HCT116 (cell line): Measurements from ENCODE around the gene GALT. TPM values are rescaled to one million over a fixed set of nuclear protein-coding genes. Genes with fewer than 3 reads are reported as not detected.

Source experiments
- ATAC-seq: fragments of 200-7000 bp; cut with Tn5 transposase; 2 replicates; pipeline ENCODE4 v1.9.1; 2020; ENCODE audit warnings: mild to moderate bottlenecking, moderate library complexity
- BruUV-seq: library from RNA; stranded (reverse); fragments of 400-500 nt; replicated peaks from 2 replicates; lab custom pipeline; 2021; lab: Mats Ljungman, UMichigan
- CTCF ChIA-PET: fragments of 300-600 bp; sonication (Branson Sonifier 250); formaldehyde crosslinking; loops from one replicate; lab custom pipeline; 2021; ENCODE audit warnings: antibody characterized with exemption; lab: Charles Lee
- POLR2A ChIA-PET: fragments of 300-600, 350-600 bp; sonication (Branson Sonifier 250); formaldehyde crosslinking; loops from one replicate; lab custom pipeline; 2021; ENCODE audit warnings: antibody characterized with exemption; lab: Charles Lee
- RAD21 ChIA-PET, 2 experiments: fragments of 300-600 bp; sonication (Branson Sonifier 250); formaldehyde crosslinking; loops; one replicate each; lab custom pipeline; 2023; ENCODE audit warnings: low total read pairs in 2 of 2; ENCODE audit not compliant: uncharacterized antibody in 2 of 2, unreplicated experiment in 2 of 2, low non-redundant PET in 1 of 2; lab: Charles Lee
- DNase-seq: peaks from one replicate; pipeline ENCODE4 v3.0.0-alpha.2; 2010; ENCODE audit warnings: low read depth, low spot score
- H2AFZ ChIP-seq: fragments of 200-600 bp; shearing (Covaris generic), sonication (generic); 2 replicates; pipeline ENCODE4 v1.6.1; 2017; ENCODE audit warnings: low read depth, mixed run types, mixed read lengths, antibody characterized with exemption, low read length; ENCODE audit not compliant: poor library complexity, severe bottlenecking
- H3K27ac ChIP-seq: 2 replicates; pipeline ENCODE4 v1.5.1; 2012; ENCODE audit warnings: low read depth, low read length
- H3K27me3 ChIP-seq: fragments of 200-600 bp; sonication (generic); 2 replicates; pipeline ENCODE4 v1.6.1; 2016; ENCODE audit warnings: mixed run types, low read length, mixed read lengths; ENCODE audit not compliant: insufficient read depth
- H3K36me3 ChIP-seq, 2 experiments: fragments of 200-500 bp in 1 of 2; fragments of 200-600 bp in 1 of 2; sonication (Bioruptor generic) in 1 of 2; sonication (generic) in 1 of 2; 2 replicates each; pipeline versions ENCODE4 v1.5.1 to v1.6.1; 2014 to 2016; ENCODE audit warnings: low read length in 2 of 2, inconsistent platforms in 1 of 2, mixed read lengths in 1 of 2, mixed run types in 1 of 2; ENCODE audit not compliant: insufficient read depth in 2 of 2, control insufficient read depth in 1 of 2
- H3K4me1 ChIP-seq, 2 experiments: fragments of 200-600 bp in 1 of 2; sonication (generic) in 1 of 2; 2 replicates each; pipeline versions ENCODE4 v1.5.1 to v1.6.1; 2012 to 2017; ENCODE audit warnings: low read length in 2 of 2, inconsistent platforms in 1 of 2, mild to moderate bottlenecking in 1 of 2, mixed read lengths in 1 of 2, mixed run types in 1 of 2, moderate library complexity in 1 of 2; ENCODE audit not compliant: insufficient read depth in 2 of 2, control insufficient read depth in 1 of 2
- H3K4me2 ChIP-seq: fragments of 200-600 bp; sonication (generic); 2 replicates; pipeline ENCODE4 v1.6.1; 2017; ENCODE audit warnings: mixed run types, low read length, mixed read lengths
- H3K4me3 ChIP-seq, 2 experiments: fragments of 200-600 bp in 1 of 2; sonication (generic) in 1 of 2; replicated peaks in 1 of 2; 2 replicates each; pipeline ENCODE4 v1.5.1; 2011 to 2016; ENCODE audit warnings: low read length in 2 of 2, control low read depth in 1 of 2, low read depth in 1 of 2, mild to moderate bottlenecking in 1 of 2, mixed read lengths in 1 of 2, mixed run types in 1 of 2
- H3K79me2 ChIP-seq: fragments of 200-600 bp; sonication (generic); 2 replicates; pipeline ENCODE4 v1.6.1; 2017; ENCODE audit warnings: mild to moderate bottlenecking, mixed run types, low read length, moderate library complexity, mixed read lengths; ENCODE audit not compliant: insufficient read depth
- H3K9ac ChIP-seq: fragments of 200-600 bp; sonication (generic); 2 replicates; pipeline ENCODE4 v1.6.1; 2016; ENCODE audit warnings: low read length, mixed read lengths
- H3K9me2 ChIP-seq: fragments of 200-600 bp; sonication (generic), shearing (Covaris generic); 2 replicates; pipeline ENCODE4 v1.6.1; 2017; ENCODE audit warnings: mixed run types, mild to moderate bottlenecking, moderate library complexity; ENCODE audit not compliant: insufficient read depth
- H3K9me3 ChIP-seq, 2 experiments: fragments of 200-500 bp in 1 of 2; fragments of 200-600 bp in 1 of 2; sonication (Bioruptor generic) in 1 of 2; sonication (generic) in 1 of 2; 2 replicates each; pipeline ENCODE4 v1.6.1; 2014 to 2017; ENCODE audit warnings: low read length in 2 of 2, mixed read lengths in 2 of 2, inconsistent platforms in 1 of 2, low read depth in 1 of 2, mild to moderate bottlenecking in 1 of 2, mixed run types in 1 of 2, moderate library complexity in 1 of 2; ENCODE audit not compliant: control insufficient read depth in 1 of 2, insufficient read depth in 1 of 2
- H4K20me1 ChIP-seq: fragments of 200-600 bp; sonication (generic), shearing (Covaris generic); 2 replicates; pipeline ENCODE4 v1.6.1; 2017; ENCODE audit warnings: mixed run types, mild to moderate bottlenecking, moderate library complexity; ENCODE audit not compliant: insufficient read depth
- EGR1 ChIP-seq: IDR thresholded peaks from 2 replicates; pipeline ENCODE4 v1.6.1; 2012; ENCODE audit warnings: low read depth
- EZH2 ChIP-seq: fragments of 200-600 bp; sonication (generic); IDR thresholded peaks from 2 replicates; pipeline ENCODE4 v1.6.1; 2017; ENCODE audit warnings: antibody characterized with exemption, mixed run types
- EZH2phosphoT487 ChIP-seq: fragments of 200-600 bp; IDR thresholded peaks from 2 replicates; pipeline ENCODE4 v1.6.1; 2018; ENCODE audit warnings: antibody characterized with exemption, borderline replicate concordance
- SIN3A ChIP-seq: IDR thresholded peaks from 2 replicates; pipeline ENCODE4 v1.6.1; 2012; ENCODE audit warnings: low read depth
- SP1 ChIP-seq: IDR thresholded peaks from 2 replicates; pipeline ENCODE4 v1.6.1; 2012; ENCODE audit warnings: low read depth
- TCF7L2 ChIP-seq: IDR thresholded peaks from 2 replicates; pipeline ENCODE4 v1.7.0; 2011; ENCODE audit warnings: borderline replicate concordance, inconsistent platforms; ENCODE audit not compliant: insufficient read depth, insufficient read length; ENCODE audit errors: extremely low read depth
- YY1 ChIP-seq: IDR thresholded peaks from 2 replicates; pipeline ENCODE4 v1.6.1; 2011; ENCODE audit warnings: low read length, low read depth, moderate library complexity, mild to moderate bottlenecking; ENCODE audit not compliant: insufficient replicate concordance; ENCODE audit errors: extremely low read depth
- ZBTB33 ChIP-seq: IDR thresholded peaks from 2 replicates; pipeline ENCODE4 v1.6.1; 2011; ENCODE audit warnings: mild to moderate bottlenecking, low read length, moderate library complexity; ENCODE audit not compliant: insufficient replicate concordance; ENCODE audit errors: extremely low read depth
- ZFX ChIP-seq: fragments of 450-650 bp; IDR thresholded peaks from 2 replicates; pipeline ENCODE4 v1.6.1; 2017
- intact Hi-C: fragments of 100-400 bp; cut with micrococcal nuclease; formaldehyde crosslinking; loops from 2 replicates; pipeline ENCODE4 v1.10.0; 2022
- total RNA-seq: library from RNA; stranded (reverse); gene quantifications from one replicate; pipeline ENCODE4 v1.2.1, GENCODE V29; 2021; ENCODE audit not compliant: unreplicated experiment
- TF ChIP-seq, protein P1 (sequence below): IDR thresholded peaks from 2 replicates; pipeline ENCODE4 v1.6.1; 2012
- TF ChIP-seq, protein P2 (sequence below): IDR thresholded peaks from 2 replicates; pipeline ENCODE4 v1.6.1; 2012; ENCODE audit warnings: low read depth

Gene GALT
- total RNA-seq, 1 experiment from 2014 or later: 28.2 TPM

GRCh38 chr9:34669809-34670562, 23.5 kb downstream of the GALT start (continued):
- no peak for TF ChIP-seq ZFX

GRCh38 chr9:34671307-34671706, 24.8 kb downstream of the GALT start:
- H3K27me3 ChIP-seq: no peaks in the 10 kb centered on the region
- TF ChIP-seq SP1 (no peak), YY1 (no peak)
- TF ChIP-seq, protein P1, sequence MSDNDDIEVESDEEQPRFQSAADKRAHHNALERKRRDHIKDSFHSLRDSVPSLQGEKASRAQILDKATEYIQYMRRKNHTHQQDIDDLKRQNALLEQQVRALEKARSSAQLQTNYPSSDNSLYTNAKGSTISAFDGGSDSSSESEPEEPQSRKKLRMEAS: no peak
- TF ChIP-seq, all 23 proteins: peak for 0
- H3K4me1 ChIP-seq: peaks cover 0 to 3% of the 10 kb centered on the region in 2 experiments; a peak in 1 of 4 replicates
- H2AFZ ChIP-seq: no peak overlapping the region
- peaks cover 12% of the 10 kb centered on the region; the same call in 1 of the 2 replicates for H3K79me2 ChIP-seq
- no peaks in the 10 kb centered on the region for H3K9me3 ChIP-seq
- no peak overlapping the region for H3K4me3 ChIP-seq
- intact Hi-C loops: loop anchor here (10.0 kb wide), 1 partner anchor 313 kb away; the partner anchor contains the start of gene DNAJB5
- no peak overlapping the region for H3K27ac ChIP-seq
- POLR2A ChIA-PET: no interaction called here
- BruUV-seq: no TSS peak
- H4K20me1 ChIP-seq: no peaks in the 10 kb centered on the region
- H3K9ac ChIP-seq: no peak overlapping the region
- CTCF ChIA-PET: no interaction called here
- no peaks in the 10 kb centered on the region for H3K9me2 ChIP-seq
- no peak overlapping the region for H3K4me2 ChIP-seq
- H3K36me3 ChIP-seq: no peaks in the 10 kb centered on the region
- RAD21 ChIA-PET: no interaction called here
- ATAC-seq: no peak
- DNase-seq: no peak

DNA sequence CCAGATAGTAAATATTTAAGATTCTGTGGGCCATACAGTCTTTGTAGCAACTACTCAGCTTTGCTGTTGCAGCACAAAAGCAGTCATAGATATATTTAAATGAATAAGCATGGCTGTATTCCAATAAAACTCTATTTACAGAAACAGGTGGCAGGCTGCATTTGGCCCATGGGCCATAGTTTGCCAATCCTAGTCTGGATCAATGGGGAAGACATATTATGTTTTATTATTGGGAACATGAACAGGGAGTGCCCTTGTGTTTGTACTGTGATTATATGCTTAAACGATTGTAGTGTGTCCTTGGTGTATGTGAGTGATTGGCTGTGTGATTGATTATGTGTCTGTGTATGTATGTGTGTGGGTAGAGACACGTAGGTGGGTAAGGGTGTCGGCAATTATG, 28.0 kb downstream of the GALT start:
- no peak overlapping the region for H3K4me3 ChIP-seq
- no peak overlapping the region for H2AFZ ChIP-seq
- no peaks in the 10 kb centered on the region for H3K9me3 ChIP-seq
- H3K27ac ChIP-seq: no peak overlapping the region
- CTCF ChIA-PET: interaction anchor here (2.2 to 2.3 kb wide), 2 partner anchors 9 to 28 kb away, joined by 6 to 14 read pairs; no protein-coding TSS in a partner anchor
- no peak for DNase-seq
- H4K20me1 ChIP-seq: no peaks in the 10 kb centered on the region
- H3K79me2 ChIP-seq: no peaks in the 10 kb centered on the region
- H3K4me1 ChIP-seq: no peaks in the 10 kb centered on the region
- RAD21 ChIA-PET: no interaction called here
- BruUV-seq: no TSS peak
- no peak overlapping the region for H3K9ac ChIP-seq
- H3K4me2 ChIP-seq: no peak overlapping the region
- no peaks in the 10 kb centered on the region for H3K36me3 ChIP-seq
- ATAC-seq: no peak
- H3K9me2 ChIP-seq: no peaks in the 10 kb centered on the region
- intact Hi-C loops: loop anchor here (10.0 kb wide), 1 partner anchor 310 kb away; the partner anchor contains the start of gene DNAJB5
- no peaks in the 10 kb centered on the region for H3K27me3 ChIP-seq
- POLR2A ChIA-PET: no interaction called here
- TF ChIP-seq ZBTB33 (no peak), EGR1 (no peak), SIN3A (no peak), TCF7L2 (no peak), EZH2phosphoT487 (no peak), EZH2 (no peak)
- TF ChIP-seq, protein P2, sequence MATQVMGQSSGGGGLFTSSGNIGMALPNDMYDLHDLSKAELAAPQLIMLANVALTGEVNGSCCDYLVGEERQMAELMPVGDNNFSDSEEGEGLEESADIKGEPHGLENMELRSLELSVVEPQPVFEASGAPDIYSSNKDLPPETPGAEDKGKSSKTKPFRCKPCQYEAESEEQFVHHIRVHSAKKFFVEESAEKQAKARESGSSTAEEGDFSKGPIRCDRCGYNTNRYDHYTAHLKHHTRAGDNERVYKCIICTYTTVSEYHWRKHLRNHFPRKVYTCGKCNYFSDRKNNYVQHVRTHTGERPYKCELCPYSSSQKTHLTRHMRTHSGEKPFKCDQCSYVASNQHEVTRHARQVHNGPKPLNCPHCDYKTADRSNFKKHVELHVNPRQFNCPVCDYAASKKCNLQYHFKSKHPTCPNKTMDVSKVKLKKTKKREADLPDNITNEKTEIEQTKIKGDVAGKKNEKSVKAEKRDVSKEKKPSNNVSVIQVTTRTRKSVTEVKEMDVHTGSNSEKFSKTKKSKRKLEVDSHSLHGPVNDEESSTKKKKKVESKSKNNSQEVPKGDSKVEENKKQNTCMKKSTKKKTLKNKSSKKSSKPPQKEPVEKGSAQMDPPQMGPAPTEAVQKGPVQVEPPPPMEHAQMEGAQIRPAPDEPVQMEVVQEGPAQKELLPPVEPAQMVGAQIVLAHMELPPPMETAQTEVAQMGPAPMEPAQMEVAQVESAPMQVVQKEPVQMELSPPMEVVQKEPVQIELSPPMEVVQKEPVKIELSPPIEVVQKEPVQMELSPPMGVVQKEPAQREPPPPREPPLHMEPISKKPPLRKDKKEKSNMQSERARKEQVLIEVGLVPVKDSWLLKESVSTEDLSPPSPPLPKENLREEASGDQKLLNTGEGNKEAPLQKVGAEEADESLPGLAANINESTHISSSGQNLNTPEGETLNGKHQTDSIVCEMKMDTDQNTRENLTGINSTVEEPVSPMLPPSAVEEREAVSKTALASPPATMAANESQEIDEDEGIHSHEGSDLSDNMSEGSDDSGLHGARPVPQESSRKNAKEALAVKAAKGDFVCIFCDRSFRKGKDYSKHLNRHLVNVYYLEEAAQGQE: no peak
